DMS79 treated with DMSO at 0.1 percent for 48 hours (cell line): Measurements from ENCODE around the gene EFCAB8.
"Not testable (repeated sequence)": the region's sequence is repeated elsewhere in the genome, so short reads cannot be mapped to it uniquely, and the experiment has no call there.

Experiments used
- DNase-seq: peaks from one replicate; lab custom pipeline; 2025; lab: John Stamatoyannopoulos, UW

EFCAB8 gene

GRCh38 chr20:32912688-32913087 lies 54.0 kb downstream of the EFCAB8 start:
- no peak for DNase-seq

- no peak for DNase-seq
Measured at GRCh38 chr20:32914031-32914430, 55.3 kb downstream of the EFCAB8 start.

GRCh38 chr20:32917191-32917950 lies 58.6 kb downstream of the EFCAB8 start:
- DNase-seq = no peak

DNA sequence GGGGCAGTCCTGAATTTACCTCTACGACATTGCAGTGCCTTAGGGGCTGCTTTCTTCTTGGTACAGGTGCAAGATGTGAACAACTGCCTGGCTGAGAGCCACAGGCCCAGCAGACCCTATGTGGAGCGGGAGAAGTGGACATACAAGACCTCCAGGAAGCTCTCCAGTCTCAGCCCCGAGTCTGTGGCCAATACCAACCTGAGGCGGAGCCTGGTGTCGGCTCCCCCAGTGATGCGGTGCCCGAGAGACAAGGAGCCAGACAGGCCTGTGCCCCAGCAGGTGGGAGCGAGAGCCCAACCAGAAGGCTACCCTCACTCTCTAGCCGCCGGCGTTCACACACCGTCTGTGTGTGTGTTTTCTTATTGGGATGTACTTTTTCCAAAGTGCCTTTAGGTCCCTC lies 59.6 kb downstream of the EFCAB8 start:
- DNase-seq = no peak

GRCh38 chr20:32918751-32919150 lies 60.0 kb downstream of the EFCAB8 start:
- no peak for DNase-seq

DNA sequence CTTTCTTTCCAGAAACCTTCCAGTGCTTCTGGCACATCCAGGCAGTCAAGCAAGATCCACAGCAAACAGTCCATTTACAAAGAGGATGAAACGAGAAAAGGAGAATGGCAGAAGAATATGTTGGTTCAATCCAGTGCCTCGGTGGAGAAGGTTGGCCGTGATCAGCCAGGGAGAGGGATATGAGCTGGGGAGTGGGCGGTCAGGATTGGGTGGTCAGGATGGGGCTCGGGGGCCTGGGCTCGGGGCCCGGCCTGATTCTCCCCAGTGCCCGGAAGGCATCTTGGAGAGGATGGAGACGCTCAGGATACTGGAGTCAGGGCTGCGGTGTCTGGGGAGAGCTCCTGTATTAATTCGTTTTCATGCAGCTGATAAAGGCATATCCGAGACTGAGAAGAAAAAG lies 61.3 kb downstream of the EFCAB8 start:
- DNase-seq = no peak

DNA sequence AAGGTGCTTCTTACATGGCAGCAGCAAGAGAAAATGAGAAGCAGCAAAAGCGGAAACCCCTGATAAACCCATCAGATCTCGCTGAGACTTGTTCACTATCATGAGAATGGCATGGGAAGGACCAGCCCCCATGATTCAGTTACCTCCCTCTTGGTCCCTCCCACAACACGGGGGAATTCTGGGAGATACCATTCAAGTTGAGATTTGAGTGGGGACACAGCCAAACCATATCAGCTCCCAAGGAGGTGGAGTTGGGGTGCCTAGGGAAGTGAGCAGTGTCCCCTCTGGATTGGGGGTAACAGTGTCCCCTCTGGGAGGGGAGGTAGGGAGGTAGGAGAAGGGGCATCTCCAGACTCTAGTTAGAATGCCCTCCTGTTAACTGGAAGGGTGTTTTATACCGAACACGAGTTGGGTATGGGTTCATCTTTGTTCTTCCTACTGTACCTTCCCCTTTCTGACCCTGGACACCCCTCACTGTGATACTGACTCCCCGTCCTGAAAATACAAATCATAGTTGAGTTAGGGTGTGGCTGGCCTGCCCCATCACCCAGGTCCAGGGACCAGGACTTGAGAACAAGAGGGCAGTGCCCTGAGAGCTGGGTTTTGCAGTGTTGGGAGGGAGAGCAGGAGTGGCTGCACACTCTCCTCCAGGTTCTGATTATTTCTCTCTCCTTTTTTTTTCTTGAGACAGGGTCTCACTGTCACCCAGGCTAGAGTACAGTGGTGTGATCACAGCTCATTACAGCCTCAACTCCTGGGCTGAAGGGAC lies 62.0 kb downstream of the EFCAB8 start:
- no peak for DNase-seq

DNA sequence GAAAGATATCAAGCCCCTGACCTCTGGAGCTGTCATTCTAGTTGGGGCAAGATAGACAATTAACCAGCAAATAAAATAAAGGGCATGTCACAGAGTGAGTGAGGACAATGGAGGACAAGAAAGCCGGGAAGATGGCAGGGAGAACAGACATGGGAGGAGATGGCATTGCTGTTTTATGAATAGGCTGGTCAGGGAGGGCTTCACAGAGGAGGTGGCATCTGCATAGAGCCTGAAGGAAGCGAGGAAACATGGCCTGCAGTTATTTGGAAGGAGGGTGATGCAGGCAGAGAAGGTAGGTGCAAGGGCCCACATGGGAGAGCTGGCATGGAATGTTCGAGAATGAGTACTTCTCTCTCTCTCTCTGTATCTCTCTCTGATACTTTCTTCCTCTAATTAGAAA lies 63.7 kb downstream of the EFCAB8 start:
- DNase-seq = no peak

- DNase-seq = no peak
Measured at GRCh38 chr20:32924781-32925180, 66.1 kb downstream of the EFCAB8 start.

DNA sequence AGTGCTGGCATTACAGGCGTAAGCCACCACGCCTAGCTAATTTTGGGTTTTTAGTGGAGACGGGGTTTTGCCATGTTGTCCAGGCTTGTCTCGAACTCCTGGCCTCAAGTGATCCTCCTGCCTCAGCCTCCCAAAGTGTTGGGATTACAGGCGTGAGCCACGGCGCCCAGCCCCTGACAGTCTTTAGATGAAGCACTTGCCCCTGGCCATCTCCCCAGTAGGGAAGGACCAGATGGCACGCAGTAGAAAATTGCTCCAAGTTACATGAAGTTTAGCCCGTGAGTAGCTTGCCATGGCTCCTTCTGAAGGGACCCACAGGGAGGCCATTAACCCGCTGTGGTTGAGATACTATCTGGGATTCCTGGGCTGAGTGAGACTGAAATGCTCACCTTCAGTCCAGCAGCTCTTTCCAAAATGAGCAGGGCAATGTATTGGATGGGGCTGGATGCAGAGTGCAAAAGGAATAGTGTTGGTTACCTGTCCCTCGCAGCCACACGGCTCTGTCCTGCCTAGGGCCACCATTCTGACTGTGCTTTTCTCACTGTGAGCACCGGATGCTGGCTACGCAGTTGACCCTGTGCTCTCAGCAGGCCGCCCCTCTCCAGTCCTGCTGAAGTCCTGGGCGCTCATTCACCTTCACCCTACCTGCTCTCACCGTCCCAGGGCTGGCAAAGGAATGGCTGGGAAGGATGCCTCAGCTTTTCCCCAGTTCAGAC lies 66.9 kb downstream of the EFCAB8 start:
- DNase-seq = no peak

GRCh38 chr20:32929162-32929561 lies 70.4 kb downstream of the EFCAB8 start:
- no peak for DNase-seq

DNA sequence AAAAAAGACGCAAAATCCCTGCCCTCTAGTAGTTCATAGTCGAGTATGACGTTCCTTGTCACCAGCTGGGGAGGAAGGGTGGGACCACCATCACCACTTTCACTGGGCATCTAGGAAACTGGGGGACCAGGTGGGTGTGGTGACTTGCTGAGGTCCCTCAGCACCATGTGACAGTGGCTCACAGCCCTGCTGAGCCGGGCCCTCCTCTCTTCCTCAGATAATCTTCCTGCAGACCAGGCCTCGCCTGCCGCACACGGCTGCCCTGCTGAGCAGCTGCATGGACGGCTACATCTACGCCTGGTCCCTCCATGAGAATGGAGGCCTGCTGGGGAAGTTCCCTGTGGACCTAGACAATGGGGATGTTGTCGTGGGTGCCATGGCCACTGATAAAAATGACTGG lies 71.5 kb downstream of the EFCAB8 start:
- no peak for DNase-seq

DNA sequence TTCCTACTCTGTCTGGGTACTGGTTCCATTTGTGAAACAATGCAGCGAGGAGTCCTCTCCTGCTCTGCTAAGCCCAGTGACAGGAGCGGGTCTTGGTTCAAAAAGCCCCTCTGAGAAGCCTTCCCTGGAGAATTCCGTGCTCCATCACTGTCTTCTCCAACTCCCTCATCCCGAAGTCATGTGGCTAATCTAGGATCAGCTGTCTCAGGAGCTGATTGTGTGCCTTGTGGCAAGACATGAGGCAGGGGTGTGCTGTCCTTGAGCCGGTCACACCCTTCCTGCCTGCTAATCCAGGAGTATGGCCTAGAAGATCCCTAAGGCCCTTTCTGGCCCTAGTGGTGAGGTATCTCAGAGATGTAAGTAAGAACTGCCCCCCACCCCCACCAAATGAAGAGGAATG lies 72.0 kb downstream of the EFCAB8 start:
- no peak for DNase-seq

GRCh38 chr20:32934580-32934979 lies 75.9 kb downstream of the EFCAB8 start:
- no peak for DNase-seq

DNA sequence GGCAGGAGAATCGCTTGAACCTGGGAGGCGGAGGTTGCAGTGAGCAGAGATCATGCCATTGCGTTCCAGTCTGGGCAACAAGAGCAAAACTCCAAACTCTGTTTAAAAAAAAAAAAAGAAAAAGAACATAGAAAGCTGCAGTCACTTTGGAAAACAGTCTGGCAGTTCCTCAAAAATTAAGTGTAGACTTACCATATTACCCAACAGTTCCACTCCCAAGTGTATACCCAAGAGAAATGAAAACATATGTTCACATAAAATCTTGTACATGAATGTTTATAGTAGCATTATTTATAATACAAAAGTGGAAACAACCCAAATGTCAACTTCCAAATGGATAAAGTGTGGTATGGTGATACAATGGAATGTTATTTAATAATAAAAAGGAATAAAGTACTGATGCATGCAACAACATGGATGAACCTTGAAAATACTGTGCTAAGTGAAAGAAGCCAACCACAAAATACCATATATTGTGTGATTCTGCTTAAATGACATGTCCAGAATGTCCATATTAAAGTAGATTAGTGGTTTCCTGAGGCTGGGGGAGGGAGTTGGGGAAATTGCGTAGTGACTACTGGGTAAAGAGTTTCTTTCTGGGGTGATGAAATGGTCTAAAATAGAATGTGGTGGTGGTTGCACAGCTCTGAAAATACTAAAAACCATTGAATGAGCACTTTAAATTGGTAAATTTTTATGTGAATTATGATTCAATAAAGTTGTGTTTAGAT lies 82.6 kb downstream of the EFCAB8 start:
- DNase-seq = no peak

DNA sequence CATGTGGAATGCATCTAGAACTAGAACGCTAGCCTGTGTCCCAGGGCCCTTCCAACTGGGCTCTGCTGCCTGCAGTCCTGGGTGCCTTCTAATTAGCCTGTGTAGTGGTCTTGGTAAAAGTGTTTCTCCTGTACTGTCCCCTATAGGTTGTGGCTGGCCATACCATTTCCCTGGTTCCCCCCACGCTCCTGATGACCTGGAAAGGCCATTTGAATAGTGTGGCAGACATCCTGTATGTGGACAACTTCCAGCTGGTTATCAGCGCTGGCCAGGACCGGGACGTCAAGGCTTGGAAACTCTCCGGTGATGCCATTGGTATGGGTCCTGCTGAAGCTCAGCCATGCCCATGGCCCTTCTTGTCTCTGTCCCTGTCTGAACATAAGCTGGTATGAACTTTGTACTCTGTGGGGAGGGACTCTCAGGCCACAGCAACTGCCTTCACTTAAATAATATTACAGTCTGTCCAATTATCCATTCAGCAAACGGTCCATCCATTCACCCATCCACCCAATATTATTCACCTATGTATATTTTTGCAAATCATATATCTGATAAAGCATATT lies 84.8 kb downstream of the EFCAB8 start:
- DNase-seq = no peak

- no peak for DNase-seq
Measured at GRCh38 chr20:32945710-32946221, 87.0 kb downstream of the EFCAB8 start.

GRCh38 chr20:32946629-32947028 lies 87.9 kb downstream of the EFCAB8 start:
- no peak for DNase-seq

DNA sequence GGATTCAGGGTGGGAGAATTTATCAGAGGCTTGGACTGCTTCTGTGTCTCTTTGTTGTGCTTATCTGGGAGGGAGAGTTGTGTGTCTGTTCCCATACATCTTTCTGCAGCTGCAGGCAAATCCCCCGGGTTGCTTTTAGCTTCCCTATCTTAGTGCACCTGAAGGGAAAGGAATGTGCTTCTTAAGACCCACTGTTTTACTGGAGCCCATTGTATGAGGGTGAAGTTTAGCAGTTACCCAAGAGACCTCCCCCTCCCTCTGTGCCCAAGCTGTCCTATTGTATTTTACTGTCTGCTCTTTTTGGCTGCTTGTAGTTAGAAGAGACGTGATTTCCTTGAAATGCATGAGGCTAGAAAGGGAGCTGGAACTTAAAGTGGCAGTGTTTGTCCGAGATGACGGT lies 91.8 kb downstream of the EFCAB8 start:
- not testable (repeated sequence) for DNase-seq

DNA sequence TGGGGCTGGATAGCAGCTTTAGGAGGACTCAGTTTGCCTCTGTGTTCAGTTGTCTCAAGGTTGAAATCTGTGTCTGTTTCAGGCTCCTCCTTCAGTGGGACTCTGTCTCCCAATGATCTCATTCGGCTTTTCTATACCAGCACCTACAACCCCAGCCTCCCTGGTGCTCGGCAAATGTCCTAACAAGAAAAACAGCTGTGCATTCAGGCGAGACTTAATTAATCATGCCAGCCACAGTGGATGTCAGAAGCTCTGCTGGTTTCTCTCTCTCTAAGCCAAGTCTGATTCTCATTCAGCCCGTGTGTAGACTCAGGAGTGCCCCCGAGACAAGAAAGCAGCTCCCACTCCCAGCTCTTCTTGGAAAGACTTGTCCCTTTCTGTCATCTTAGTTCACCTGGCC lies 98.7 kb downstream of the EFCAB8 start:
- DNase-seq = no peak

DNA sequence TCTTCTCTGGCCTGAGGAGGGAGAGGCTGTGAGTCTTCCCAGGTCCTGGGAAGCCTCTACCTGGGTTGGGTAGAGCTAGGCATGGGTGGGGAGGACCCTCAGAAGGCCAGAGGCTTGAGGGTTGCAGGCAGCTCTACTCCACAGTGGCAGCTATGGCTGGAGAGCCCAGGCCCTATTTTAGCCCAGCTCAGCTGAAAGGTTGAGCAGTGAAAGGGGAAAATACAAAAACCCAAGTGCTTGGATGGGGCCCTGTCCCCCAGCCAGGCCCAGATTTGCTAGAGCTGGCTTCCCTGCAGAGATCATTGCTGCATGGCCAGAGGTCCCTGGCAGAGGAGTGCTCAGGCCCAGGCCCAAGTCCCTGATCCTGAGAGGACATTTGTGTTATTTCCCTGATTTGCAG lies 99.9 kb downstream of the EFCAB8 start:
- no peak for DNase-seq
